SK-N-SH treated with all-trans-retinoic acid at 6 μM for 48 hours (cell line): ENCODE measurements around the gene HTT.

Experiments used
- ARNTL ChIP-seq: fragments of 450-650 bp; formaldehyde crosslinking; IDR thresholded peaks from 2 replicates; pipeline ENCODE4 v1.5.0; 2020; ENCODE audit warnings: low read depth, mild to moderate bottlenecking, moderate library complexity, borderline replicate concordance
- BACH2 ChIP-seq: fragments of 250-450 bp; sonication (Bioruptor Pico); IDR thresholded peaks from 2 replicates; pipeline ENCODE4 v1.9.0; 2021; ENCODE audit warnings: mild to moderate bottlenecking, borderline replicate concordance
- ESRRG ChIP-seq: fragments of 250-450 bp; sonication (Bioruptor Pico); IDR thresholded peaks from 2 replicates; pipeline ENCODE4 v1.6.1; 2021; ENCODE audit warnings: mild to moderate bottlenecking
- OSR1 ChIP-seq: fragments of 250-450 bp; sonication (Bioruptor Pico); IDR thresholded peaks from 2 replicates; pipeline ENCODE4 v1.8.0; 2022; ENCODE audit warnings: moderate library complexity, mild to moderate bottlenecking, inconsistent platforms
- PATZ1 ChIP-seq: fragments of 250-450 bp; sonication (Bioruptor Pico); IDR thresholded peaks from 2 replicates; pipeline ENCODE4 v1.8.0; 2020; ENCODE audit warnings: mild to moderate bottlenecking, moderate library complexity, borderline replicate concordance
- RARB ChIP-seq: fragments of 250-450 bp; sonication (Bioruptor Pico); IDR thresholded peaks from 2 replicates; pipeline ENCODE4 v1.8.0; 2021; ENCODE audit warnings: mild to moderate bottlenecking, moderate library complexity
- ZNF70 ChIP-seq: fragments of 450-650 bp; formaldehyde crosslinking; IDR thresholded peaks from 2 replicates; pipeline ENCODE4 v1.5.0; 2020; ENCODE audit warnings: mild to moderate bottlenecking, moderate library complexity
- ZNF8 ChIP-seq: fragments of 450-650 bp; formaldehyde crosslinking; IDR thresholded peaks from 2 replicates; pipeline ENCODE4 v1.5.0; 2020; ENCODE audit warnings: mild to moderate bottlenecking, moderate library complexity
- TF ChIP-seq, protein P1 (sequence below): fragments of 250-450 bp; sonication (Bioruptor Pico); IDR thresholded peaks from 2 replicates; pipeline ENCODE4 v1.8.0; 2021; ENCODE audit warnings: low read depth, mild to moderate bottlenecking, moderate library complexity, borderline replicate concordance
- TF ChIP-seq, protein P2 (sequence below): fragments of 250-450 bp; sonication (Bioruptor Pico); IDR thresholded peaks from 2 replicates; pipeline ENCODE4 v1.5.1; 2020; ENCODE audit warnings: low read depth, mild to moderate bottlenecking, moderate library complexity

DNA sequence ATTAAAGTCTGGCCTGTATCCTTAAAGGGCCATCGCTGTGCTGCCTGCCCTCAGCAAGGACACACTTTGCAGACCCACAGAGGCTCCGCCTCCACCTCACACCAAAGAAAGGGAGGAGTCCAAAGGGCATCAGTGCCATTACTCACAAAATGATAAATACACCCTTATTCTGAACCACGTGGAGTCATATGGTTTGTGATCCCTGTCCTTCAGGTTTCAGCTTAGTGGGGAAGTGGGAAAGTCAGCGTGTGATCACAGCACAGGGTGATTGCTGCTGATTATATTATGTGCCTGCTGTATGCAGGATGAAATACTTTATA is 138.6 kb downstream of the HTT start:
- TF ChIP-seq OSR1 (CRISPR knock-in tag) (no peak), ARNTL (CRISPR knock-in tag) (no peak), PATZ1 (CRISPR knock-in tag) (no peak), RARB (CRISPR knock-in tag) (no peak), BACH2 (CRISPR knock-in tag) (no peak), ZNF8 (no peak), ESRRG (no peak), ZNF70 (CRISPR knock-in tag) (no peak)
- TF ChIP-seq, protein P1, sequence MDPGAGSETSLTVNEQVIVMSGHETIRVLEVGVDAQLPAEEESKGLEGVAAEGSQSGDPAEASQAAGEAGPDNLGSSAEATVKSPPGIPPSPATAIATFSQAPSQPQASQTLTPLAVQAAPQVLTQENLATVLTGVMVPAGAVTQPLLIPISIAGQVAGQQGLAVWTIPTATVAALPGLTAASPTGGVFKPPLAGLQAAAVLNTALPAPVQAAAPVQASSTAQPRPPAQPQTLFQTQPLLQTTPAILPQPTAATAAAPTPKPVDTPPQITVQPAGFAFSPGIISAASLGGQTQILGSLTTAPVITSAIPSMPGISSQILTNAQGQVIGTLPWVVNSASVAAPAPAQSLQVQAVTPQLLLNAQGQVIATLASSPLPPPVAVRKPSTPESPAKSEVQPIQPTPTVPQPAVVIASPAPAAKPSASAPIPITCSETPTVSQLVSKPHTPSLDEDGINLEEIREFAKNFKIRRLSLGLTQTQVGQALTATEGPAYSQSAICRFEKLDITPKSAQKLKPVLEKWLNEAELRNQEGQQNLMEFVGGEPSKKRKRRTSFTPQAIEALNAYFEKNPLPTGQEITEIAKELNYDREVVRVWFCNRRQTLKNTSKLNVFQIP (CRISPR knock-in tag) = no peak
- TF ChIP-seq, protein P2, sequence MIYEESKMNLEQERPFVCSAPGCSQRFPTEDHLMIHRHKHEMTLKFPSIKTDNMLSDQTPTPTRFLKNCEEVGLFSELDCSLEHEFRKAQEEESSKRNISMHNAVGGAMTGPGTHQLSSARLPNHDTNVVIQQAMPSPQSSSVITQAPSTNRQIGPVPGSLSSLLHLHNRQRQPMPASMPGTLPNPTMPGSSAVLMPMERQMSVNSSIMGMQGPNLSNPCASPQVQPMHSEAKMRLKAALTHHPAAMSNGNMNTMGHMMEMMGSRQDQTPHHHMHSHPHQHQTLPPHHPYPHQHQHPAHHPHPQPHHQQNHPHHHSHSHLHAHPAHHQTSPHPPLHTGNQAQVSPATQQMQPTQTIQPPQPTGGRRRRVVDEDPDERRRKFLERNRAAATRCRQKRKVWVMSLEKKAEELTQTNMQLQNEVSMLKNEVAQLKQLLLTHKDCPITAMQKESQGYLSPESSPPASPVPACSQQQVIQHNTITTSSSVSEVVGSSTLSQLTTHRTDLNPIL (CRISPR knock-in tag) = no peak
